ENCODE data around the gene PRLH. TPM values are rescaled to one million over a fixed set of nuclear protein-coding genes. Genes with fewer than 3 reads are reported as not detected.

The PRLH gene
- total and polyA plus RNA-seq, 2 of the 13 experiments (the other 11 are each of a cell fraction or from before 2014, with no cell fraction given) = not detected

GRCh38 chr2:237536083-237536415 lies 30.3 kb upstream of the PRLH start (continued):
- TF ChIP-seq TEAD3 (CRISPR knock-in tag; optimal IDR thresholded peaks at IDR 0.05; ENCODE audit: borderline replicate concordance) = no peak
- no peak for TF ChIP-seq ZNF749 (CRISPR knock-in tag; IDR thresholded peaks at IDR 0.05; ENCODE audit: borderline replicate concordance)
- TF ChIP-seq IRF2 (CRISPR knock-in tag; IDR thresholded peaks at IDR 0.05) = no peak
- no peak for TF ChIP-seq ZNF430 (CRISPR knock-in tag; IDR thresholded peaks at IDR 0.05)
- no peak for TF ChIP-seq ZSCAN30 (CRISPR knock-in tag; IDR thresholded peaks at IDR 0.05)
- TF ChIP-seq HOXA7 (CRISPR knock-in tag; IDR thresholded peaks at IDR 0.05) = no peak

- Histone ChIP-seq H3K9ac (ENCODE audit: insufficient read depth, low read depth, low read length) (no peak overlapping the region), H3K9me3 (ENCODE audit: low read length) (no peaks in the 10 kb centered on the region), H4K20me1 (ENCODE audit: insufficient read depth, low read length) (no peaks in the 10 kb centered on the region), H3K4me3 (replicated peaks in 1 of 3; ENCODE audit: insufficient read depth in 1 of 3, low read depth in 2 of 3, low read length in 3 of 3) (no peak overlapping the region), H3K79me2 (ENCODE audit: insufficient read depth, low read length) (no peaks in the 10 kb centered on the region), H3K4me2 (ENCODE audit: low read depth, low read length) (no peak overlapping the region), H2AFZ (ENCODE audit: low read length) (no peak overlapping the region), H3K27ac (ENCODE audit: extremely low read length, insufficient read depth, low read length) (no peak overlapping the region), H3K27me3 (ENCODE audit: control insufficient read depth in 1 of 2, insufficient read depth in 2 of 2, low read length in 2 of 2) (peaks cover 15 to 80% of the 10 kb centered on the region in 2 experiments; a peak in 4 of 5 replicates), H3K4me1 (ENCODE audit: insufficient read depth, low read length) (peaks cover 12% of the 10 kb centered on the region), H3K36me3 (replicated peaks in 1 of 2; ENCODE audit: control insufficient read depth in 1 of 2, insufficient read depth in 2 of 2, low read length in 2 of 2) (no peaks in the 10 kb centered on the region)
- no peak for DNase-seq (ENCODE audit: low spot score)
- in situ Hi-C loops (cut with HindIII; ENCODE audit: extremely low pct_ligation_motif_present, low pct_unique_long_range_greater_than_20kb) (no loop called here), intact Hi-C loops (cut with micrococcal nuclease; ENCODE audit: unreplicated experiment) (no loop called here)
- TF ChIP-seq ZNF333 (CRISPR knock-in tag; IDR thresholded peaks at IDR 0.05; ENCODE audit: borderline replicate concordance) = no peak
- TF ChIP-seq ZNF235 (CRISPR knock-in tag; IDR thresholded peaks at IDR 0.05; ENCODE audit: borderline replicate concordance) = no peak
- TF ChIP-seq ZNF83 (CRISPR knock-in tag; IDR thresholded peaks at IDR 0.05; ENCODE audit: borderline replicate concordance) = no peak
- no peak for TF ChIP-seq ZIK1 (CRISPR knock-in tag; IDR thresholded peaks at IDR 0.05; ENCODE audit: borderline replicate concordance, low read depth)
- TF ChIP-seq ZNF530 (CRISPR knock-in tag; IDR thresholded peaks at IDR 0.05; ENCODE audit: low read depth) = no peak
- no peak for TF ChIP-seq ZNF317 (CRISPR knock-in tag; IDR thresholded peaks at IDR 0.05)
- TF ChIP-seq ZNF20 (CRISPR knock-in tag; IDR thresholded peaks at IDR 0.05) = no peak
- no peak for TF ChIP-seq RBAK (CRISPR knock-in tag; IDR thresholded peaks at IDR 0.05)
- no peak for TF ChIP-seq NFYC (CRISPR knock-in tag; IDR thresholded peaks at IDR 0.05)
- TF ChIP-seq TOE1 (CRISPR knock-in tag; IDR thresholded peaks at IDR 0.05) = no peak
- no peak for TF ChIP-seq ZNF567 (CRISPR knock-in tag; IDR thresholded peaks at IDR 0.05; ENCODE audit: borderline replicate concordance)
- 51% methylated on average over 9 of the region's 9 CpGs for WGBS (ENCODE audit: low lambda C conversion rate)
- no peak for FAIRE-seq
- ChIA-PET POLR2A (no interaction called here), CTCF (ENCODE audit: low intra/inter-chr PET ratio, low total read pairs) (no interaction called here)
- ATAC-seq = no peak
- no TSS peak for BruUV-seq (replicated peaks)
These were observed 29.8 kb upstream of the PRLH start for GRCh38 chr2:237536617-237537016.
